Hepatocyte (in vitro differentiated cells): ENCODE measurements around the gene TP63. TPM values are rescaled to one million over a fixed set of nuclear protein-coding genes. Genes with fewer than 3 reads are reported as not detected.

Experiments
- DNase-seq: peaks from one replicate; pipeline ENCODE4 v3.0.0-alpha.2; 2016; ENCODE audit warnings: low spot score
- H2AFZ ChIP-seq: fragments of 200-600 bp; sonication (generic); 2 replicates; pipeline ENCODE4 v1.6.0; 2016; ENCODE audit warnings: antibody characterized with exemption, mild to moderate bottlenecking
- H3K27ac ChIP-seq: fragments of 200-600 bp; sonication (generic); 2 replicates; pipeline ENCODE4 v1.5.1; 2016; ENCODE audit warnings: mild to moderate bottlenecking
- H3K27me3 ChIP-seq: fragments of 200-600 bp; sonication (generic); 2 replicates; pipeline ENCODE4 v1.6.1; 2016
- H3K36me3 ChIP-seq: fragments of 200-600 bp; sonication (generic); replicated peaks from 2 replicates; pipeline ENCODE4 v1.5.1; 2016; ENCODE audit warnings: low read depth; ENCODE audit not compliant: insufficient read depth
- H3K4me1 ChIP-seq: fragments of 200-600 bp; sonication (generic); 2 replicates; pipeline ENCODE4 v1.5.1; 2016; ENCODE audit warnings: mild to moderate bottlenecking, moderate library complexity; ENCODE audit not compliant: insufficient read depth
- H3K4me2 ChIP-seq: fragments of 200-600 bp; sonication (generic); 2 replicates; pipeline ENCODE4 v1.6.0; 2016
- H3K4me3 ChIP-seq: fragments of 200-600 bp; sonication (generic); 2 replicates; pipeline ENCODE4 v1.5.1; 2016; ENCODE audit warnings: mild to moderate bottlenecking
- H3K79me2 ChIP-seq: fragments of 200-600 bp; sonication (generic); 2 replicates; pipeline ENCODE4 v1.6.0; 2017; ENCODE audit warnings: mild to moderate bottlenecking
- H3K9me2 ChIP-seq: fragments of 200-600 bp; sonication (generic); replicated peaks from 2 replicates; pipeline ENCODE4 v1.6.0; 2017; ENCODE audit warnings: mild to moderate bottlenecking; ENCODE audit not compliant: insufficient read depth
- H3K9me3 ChIP-seq: fragments of 200-600 bp; sonication (generic); 2 replicates; pipeline ENCODE4 v1.5.1; 2016; ENCODE audit warnings: low read depth, mild to moderate bottlenecking
- H4K20me1 ChIP-seq: fragments of 200-600 bp; sonication (generic); 2 replicates; pipeline ENCODE4 v1.6.0; 2016; ENCODE audit warnings: mild to moderate bottlenecking; ENCODE audit not compliant: insufficient read depth, poor library complexity, severe bottlenecking
- EZH2 ChIP-seq: fragments of 200-600 bp; sonication (generic); IDR thresholded peaks from 2 replicates; pipeline ENCODE4 v1.6.1; 2016; ENCODE audit warnings: antibody characterized with exemption, mild to moderate bottlenecking, borderline replicate concordance
- EZH2phosphoT487 ChIP-seq: fragments of 200-600 bp; sonication (generic); IDR thresholded peaks from one replicate; pipeline ENCODE4 v1.6.1; 2018; ENCODE audit warnings: antibody characterized with exemption, mild to moderate bottlenecking, low read depth, moderate library complexity; ENCODE audit not compliant: unreplicated experiment, severe bottlenecking
- WGBS: methylation state at CpG from one replicate; pipeline ENCODE4 v1.1.6; 2016; ENCODE audit warnings: low lambda C conversion rate; ENCODE audit errors: missing lambda C conversion rate; 5-methylcytosine and 5-hydroxymethylcytosine counted together
- polyA plus RNA-seq: library from polyadenylated mRNA; unstranded; fragments of >200 nt; fragmentation: Nextera tagmentation; extraction: Ambion mirVana; gene quantifications from 2 replicates; pipeline ENCODE4 v1.2.1, GENCODE V29; 2016
- total RNA-seq: library from RNA; depleted of rRNA; stranded (reverse); fragments of >200 nt; gene quantifications from 2 replicates; pipeline ENCODE4 v1.2.3, GENCODE V29; 2014
- TF ChIP-seq, protein P1 (sequence below): fragments of 200-600 bp; sonication (generic); IDR thresholded peaks from 2 replicates; pipeline ENCODE4 v1.5.1; 2016; ENCODE audit warnings: antibody characterized with exemption, mild to moderate bottlenecking; ENCODE audit not compliant: poor library complexity

The TP63 gene
- total and polyA plus RNA-seq, 2 experiments from 2014 or later, result 1.9 to 2.4 TPM

DNA sequence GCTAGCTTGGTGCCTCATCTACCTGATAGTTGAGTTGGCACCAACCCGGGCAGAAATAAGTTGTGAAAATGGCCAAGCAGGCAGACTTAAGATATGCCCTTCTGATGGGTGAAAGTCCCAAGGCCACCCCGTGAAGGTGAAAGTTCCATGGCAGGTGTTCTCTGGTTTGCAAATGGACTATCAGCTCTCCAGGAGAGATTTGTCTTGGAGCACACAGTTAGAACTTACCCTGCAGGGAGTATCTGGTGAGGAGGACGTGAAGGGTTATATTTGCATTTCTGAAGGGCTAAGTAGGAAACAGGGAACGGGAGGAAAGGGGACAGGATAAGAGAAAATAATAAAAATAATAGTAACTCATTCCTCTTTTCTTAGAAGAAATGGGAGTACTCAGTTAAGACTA is 220.5 kb downstream of the TP63 start:
- Histone ChIP-seq H3K27ac (no peak overlapping the region), H4K20me1 (no peaks in the 10 kb centered on the region), H3K79me2 (no peaks in the 10 kb centered on the region), H3K4me2 (no peak overlapping the region), H3K27me3 (no peaks in the 10 kb centered on the region), H3K4me3 (no peak overlapping the region), H2AFZ (no peak overlapping the region), H3K9me3 (no peaks in the 10 kb centered on the region), H3K4me1 (no peaks in the 10 kb centered on the region), H3K36me3 (no peaks in the 10 kb centered on the region), H3K9me2 (no peaks in the 10 kb centered on the region)
- DNase-seq, result no peak
- TF ChIP-seq, protein P1, sequence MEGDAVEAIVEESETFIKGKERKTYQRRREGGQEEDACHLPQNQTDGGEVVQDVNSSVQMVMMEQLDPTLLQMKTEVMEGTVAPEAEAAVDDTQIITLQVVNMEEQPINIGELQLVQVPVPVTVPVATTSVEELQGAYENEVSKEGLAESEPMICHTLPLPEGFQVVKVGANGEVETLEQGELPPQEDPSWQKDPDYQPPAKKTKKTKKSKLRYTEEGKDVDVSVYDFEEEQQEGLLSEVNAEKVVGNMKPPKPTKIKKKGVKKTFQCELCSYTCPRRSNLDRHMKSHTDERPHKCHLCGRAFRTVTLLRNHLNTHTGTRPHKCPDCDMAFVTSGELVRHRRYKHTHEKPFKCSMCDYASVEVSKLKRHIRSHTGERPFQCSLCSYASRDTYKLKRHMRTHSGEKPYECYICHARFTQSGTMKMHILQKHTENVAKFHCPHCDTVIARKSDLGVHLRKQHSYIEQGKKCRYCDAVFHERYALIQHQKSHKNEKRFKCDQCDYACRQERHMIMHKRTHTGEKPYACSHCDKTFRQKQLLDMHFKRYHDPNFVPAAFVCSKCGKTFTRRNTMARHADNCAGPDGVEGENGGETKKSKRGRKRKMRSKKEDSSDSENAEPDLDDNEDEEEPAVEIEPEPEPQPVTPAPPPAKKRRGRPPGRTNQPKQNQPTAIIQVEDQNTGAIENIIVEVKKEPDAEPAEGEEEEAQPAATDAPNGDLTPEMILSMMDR, result no peak
- TF ChIP-seq EZH2 (no peak), EZH2phosphoT487 (no peak)
- 68% methylated on average over 4 of the region's 4 CpGs for WGBS

DNA sequence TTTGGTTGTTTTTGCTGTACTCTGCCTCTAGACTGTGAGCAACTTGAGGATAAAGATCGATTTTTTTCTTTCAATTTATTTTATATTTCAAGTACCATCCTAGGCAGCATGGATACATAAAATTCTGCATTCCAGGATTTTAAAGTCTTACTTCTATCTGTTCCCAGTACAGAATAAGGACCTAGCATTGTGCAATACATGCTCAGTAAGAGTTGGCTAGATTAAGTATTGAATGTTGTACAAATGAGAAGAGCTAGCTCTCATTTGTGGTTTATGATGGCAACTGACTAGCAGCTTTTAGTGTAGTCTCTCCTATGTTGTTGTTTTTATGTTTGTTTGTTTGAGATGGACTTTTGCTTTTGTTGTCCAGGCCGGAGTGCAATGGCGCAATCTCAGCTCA is 222.7 kb downstream of the TP63 start:
- Histone ChIP-seq H3K27me3 (no peaks in the 10 kb centered on the region), H3K79me2 (no peaks in the 10 kb centered on the region)
- TF ChIP-seq, protein P1, result no peak
- TF ChIP-seq EZH2phosphoT487 (no peak), EZH2 (no peak)

DNA sequence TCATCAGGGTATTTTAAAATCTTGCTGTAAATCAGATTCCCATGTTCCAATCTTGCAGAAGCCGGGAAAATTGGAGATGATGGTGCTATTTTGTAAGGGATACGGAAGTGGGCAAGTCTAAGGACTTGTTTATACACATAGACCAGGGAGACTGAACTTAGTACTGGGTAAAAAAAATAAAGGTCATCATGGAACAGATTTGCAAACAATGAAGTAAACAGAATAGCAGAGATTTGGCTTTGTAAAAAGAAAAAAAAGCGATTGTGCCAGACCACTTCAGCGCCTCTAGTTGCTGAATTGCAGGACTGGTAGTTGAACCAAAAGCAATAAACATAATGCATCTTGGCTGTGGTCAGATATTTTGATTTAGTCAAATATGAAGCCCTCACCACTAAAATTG is 229.1 kb downstream of the TP63 start:
- Histone ChIP-seq H3K27ac (no peak overlapping the region), H2AFZ (no peak overlapping the region), H3K4me1 (no peaks in the 10 kb centered on the region), H4K20me1 (no peaks in the 10 kb centered on the region), H3K9me2 (no peaks in the 10 kb centered on the region), H3K36me3 (no peaks in the 10 kb centered on the region), H3K79me2 (no peaks in the 10 kb centered on the region), H3K4me2 (no peak overlapping the region), H3K9me3 (no peaks in the 10 kb centered on the region), H3K27me3 (no peaks in the 10 kb centered on the region), H3K4me3 (no peak overlapping the region)
- TF ChIP-seq EZH2phosphoT487 (no peak), EZH2 (no peak)
- TF ChIP-seq, protein P1, result no peak
- 95% methylated on average over 4 of the region's 4 CpGs for WGBS
- no peak for DNase-seq

More for the DNA sequence above, 222.7 kb downstream of the TP63 start:
- no peak overlapping the region for H2AFZ ChIP-seq
- H3K9me2 ChIP-seq, result no peaks in the 10 kb centered on the region
- no peak overlapping the region for H3K4me3 ChIP-seq
- H3K4me1 ChIP-seq, result no peaks in the 10 kb centered on the region
- no peaks in the 10 kb centered on the region for H4K20me1 ChIP-seq
- H3K27ac ChIP-seq, result no peak overlapping the region
- H3K4me2 ChIP-seq, result no peak overlapping the region
- H3K36me3 ChIP-seq, result no peaks in the 10 kb centered on the region
- no peaks in the 10 kb centered on the region for H3K9me3 ChIP-seq
- 97% methylated on average over 3 of the region's 3 CpGs for WGBS
- DNase-seq, result no peak

DNA sequence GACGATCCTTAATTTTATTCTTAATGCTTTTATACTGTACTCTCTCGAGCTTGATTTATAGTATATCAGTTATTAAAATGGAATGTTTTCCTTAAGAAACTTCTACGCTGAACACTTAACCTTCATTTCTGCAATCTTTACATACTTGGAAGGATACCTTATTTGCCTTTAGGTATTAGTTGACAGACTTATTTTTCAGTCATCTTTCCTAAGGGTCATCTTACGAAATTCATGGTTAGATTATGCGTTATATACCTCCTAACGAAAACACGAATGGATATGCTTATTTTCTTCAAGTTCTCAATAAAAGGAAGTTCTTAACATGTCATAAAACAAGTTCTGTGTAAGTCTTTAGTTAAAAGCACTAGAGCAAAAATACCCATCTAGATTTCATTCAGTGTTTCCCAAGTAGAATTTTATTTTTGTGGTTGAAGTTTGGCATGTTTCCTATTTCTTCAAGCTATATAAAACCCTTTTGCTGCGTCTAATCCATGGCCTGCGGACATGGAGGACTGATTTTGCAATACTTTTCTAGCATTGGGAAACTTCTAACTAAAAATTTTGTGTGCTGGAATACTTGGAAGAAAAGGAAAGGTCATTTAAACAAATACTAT is 231.3 kb downstream of the TP63 start:
- H3K27me3 ChIP-seq, result no peaks in the 10 kb centered on the region
- no peak overlapping the region for H3K27ac ChIP-seq
- H3K36me3 ChIP-seq, result no peaks in the 10 kb centered on the region
- TF ChIP-seq, protein P1, result no peak
- TF ChIP-seq EZH2phosphoT487 (no peak), EZH2 (no peak)
- H4K20me1 ChIP-seq, result no peaks in the 10 kb centered on the region
- no peaks in the 10 kb centered on the region for H3K9me2 ChIP-seq
- no peak for DNase-seq
- no peaks in the 10 kb centered on the region for H3K79me2 ChIP-seq
- 85% methylated on average over 9 of the region's 9 CpGs for WGBS
- no peak overlapping the region for H3K4me3 ChIP-seq
- H3K4me1 ChIP-seq, result no peaks in the 10 kb centered on the region
- H3K4me2 ChIP-seq, result no peak overlapping the region
- no peak overlapping the region for H2AFZ ChIP-seq
- no peaks in the 10 kb centered on the region for H3K9me3 ChIP-seq
